ENCODE data around the gene PDE4B. TPM values are rescaled to one million over a fixed set of nuclear protein-coding genes. Genes with fewer than 3 reads are reported as not detected.
A peak's percentile ranks its signal among the peaks of the same experiment; 100 is the strongest.

Gene PDE4B
- total RNA-seq, 1 donor from 2014 or later: 1.2 TPM

- H3F3A ChIP-seq (ENCODE audit: low read depth): peaks cover 7% of the 10 kb centered on the region
- H2AFZ ChIP-seq (replicated peaks): no peak overlapping the region
- H3K27me3 ChIP-seq: no peaks in the 10 kb centered on the region
- H3K36me3 ChIP-seq: no peaks in the 10 kb centered on the region
- H3K4me1 Mint-ChIP-seq: peaks cover 60% of the 10 kb centered on the region
- no peaks in the 10 kb centered on the region for H3K79me2 ChIP-seq (ENCODE audit: low read depth)
- no peaks in the 10 kb centered on the region for H3K9me3 Mint-ChIP-seq
- H3K4me3 ChIP-seq: no peak overlapping the region
- peak overlapping the region; percentile 48 for H3K27ac Mint-ChIP-seq
- H3K27ac ChIP-seq: no peak overlapping the region
- TF ChIP-seq EZH2phosphoT487 (IDR thresholded peaks at IDR 0.05): no peak
- TF ChIP-seq EZH2 (IDR thresholded peaks at IDR 0.05): no peak
- TF ChIP-seq, protein P1, sequence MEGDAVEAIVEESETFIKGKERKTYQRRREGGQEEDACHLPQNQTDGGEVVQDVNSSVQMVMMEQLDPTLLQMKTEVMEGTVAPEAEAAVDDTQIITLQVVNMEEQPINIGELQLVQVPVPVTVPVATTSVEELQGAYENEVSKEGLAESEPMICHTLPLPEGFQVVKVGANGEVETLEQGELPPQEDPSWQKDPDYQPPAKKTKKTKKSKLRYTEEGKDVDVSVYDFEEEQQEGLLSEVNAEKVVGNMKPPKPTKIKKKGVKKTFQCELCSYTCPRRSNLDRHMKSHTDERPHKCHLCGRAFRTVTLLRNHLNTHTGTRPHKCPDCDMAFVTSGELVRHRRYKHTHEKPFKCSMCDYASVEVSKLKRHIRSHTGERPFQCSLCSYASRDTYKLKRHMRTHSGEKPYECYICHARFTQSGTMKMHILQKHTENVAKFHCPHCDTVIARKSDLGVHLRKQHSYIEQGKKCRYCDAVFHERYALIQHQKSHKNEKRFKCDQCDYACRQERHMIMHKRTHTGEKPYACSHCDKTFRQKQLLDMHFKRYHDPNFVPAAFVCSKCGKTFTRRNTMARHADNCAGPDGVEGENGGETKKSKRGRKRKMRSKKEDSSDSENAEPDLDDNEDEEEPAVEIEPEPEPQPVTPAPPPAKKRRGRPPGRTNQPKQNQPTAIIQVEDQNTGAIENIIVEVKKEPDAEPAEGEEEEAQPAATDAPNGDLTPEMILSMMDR (IDR thresholded peaks at IDR 0.05): no peak
- peaks cover 32% of the 10 kb centered on the region for H3K4me1 ChIP-seq
- peaks cover 4% of the 10 kb centered on the region for H3K27me3 Mint-ChIP-seq (ENCODE audit: insufficient read depth, low read depth)
- H3K36me3 Mint-ChIP-seq: peaks cover 8% of the 10 kb centered on the region
- H3K4me2 ChIP-seq: no peak overlapping the region
- no peaks in the 10 kb centered on the region for H4K20me1 ChIP-seq (ENCODE audit: low read depth)
- H3K9ac ChIP-seq: no peak overlapping the region
- no peak overlapping the region for H3K4me3 Mint-ChIP-seq
- no peak for DNase-seq (ENCODE audit: low spot score)
- H3K9me3 ChIP-seq (ENCODE audit: low read depth): no peaks in the 10 kb centered on the region
Measured at GRCh38 chr1:66349242-66349641, 556.5 kb downstream of the PDE4B start.

- Histone ChIP-seq H3K27ac (no peak overlapping the region), H3K9me3 (ENCODE audit: low read depth) (no peaks in the 10 kb centered on the region), H3K79me2 (ENCODE audit: low read depth) (no peaks in the 10 kb centered on the region), H3K27me3 (no peaks in the 10 kb centered on the region), H4K20me1 (ENCODE audit: low read depth) (no peaks in the 10 kb centered on the region), H3F3A (ENCODE audit: low read depth) (peaks cover 7% of the 10 kb centered on the region), H3K4me3 (no peak overlapping the region), H3K36me3 (no peaks in the 10 kb centered on the region), H3K9ac (no peak overlapping the region), H2AFZ (replicated peaks) (no peak overlapping the region), H3K4me2 (peak overlapping the region; percentile 28), H3K4me1 (peaks cover 40% of the 10 kb centered on the region)
- Mint-ChIP-seq H3K27me3 (ENCODE audit: insufficient read depth, low read depth) (peaks cover 2% of the 10 kb centered on the region), H3K9me3 (no peaks in the 10 kb centered on the region), H3K27ac (peak overlapping the region; percentile 84), H3K4me3 (no peak overlapping the region), H3K4me1 (peaks cover 65% of the 10 kb centered on the region), H3K36me3 (peaks cover 6% of the 10 kb centered on the region)
- TF ChIP-seq, protein P1 (IDR thresholded peaks at IDR 0.05): no peak
- TF ChIP-seq EZH2phosphoT487 (IDR thresholded peaks at IDR 0.05) (no peak), EZH2 (IDR thresholded peaks at IDR 0.05) (no peak)
- DNase-seq (ENCODE audit: low spot score): peak; percentile 35
Measured at GRCh38 chr1:66350001-66350547, 557.4 kb downstream of the PDE4B start.

DNA sequence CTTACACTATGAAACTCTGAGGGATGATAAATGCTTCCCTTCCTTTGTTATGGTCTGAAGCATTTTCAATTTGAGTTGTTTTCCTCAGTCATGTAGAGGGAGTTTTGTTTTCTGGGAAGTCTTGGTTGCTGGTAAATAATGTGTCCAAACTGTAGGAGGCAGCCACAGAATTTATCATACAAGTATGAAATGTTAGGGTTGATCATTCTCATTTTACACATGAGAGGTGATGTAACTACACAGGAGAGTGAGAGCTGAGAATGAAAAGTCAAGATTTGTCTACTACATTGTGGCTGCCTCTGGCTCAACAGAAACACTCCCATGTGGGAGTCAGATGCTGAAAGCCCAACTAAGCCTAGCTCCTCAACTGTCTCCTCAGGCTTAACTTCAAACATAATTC is 558.8 kb downstream of the PDE4B start:
- Histone ChIP-seq H3K9me3 (ENCODE audit: low read depth) (no peaks in the 10 kb centered on the region), H2AFZ (replicated peaks) (no peak overlapping the region), H3K4me3 (no peak overlapping the region), H3K79me2 (ENCODE audit: low read depth) (no peaks in the 10 kb centered on the region), H3K4me1 (peaks cover 54% of the 10 kb centered on the region), H3K9ac (no peak overlapping the region), H3K27ac (no peak overlapping the region), H3F3A (ENCODE audit: low read depth) (peaks cover 14% of the 10 kb centered on the region), H3K36me3 (no peaks in the 10 kb centered on the region), H3K27me3 (no peaks in the 10 kb centered on the region), H3K4me2 (no peak overlapping the region), H4K20me1 (ENCODE audit: low read depth) (no peaks in the 10 kb centered on the region)
- Mint-ChIP-seq H3K27me3 (ENCODE audit: insufficient read depth, low read depth) (peaks cover 2% of the 10 kb centered on the region), H3K36me3 (peaks cover 2% of the 10 kb centered on the region), H3K4me3 (peak overlapping the region; percentile 33), H3K9me3 (no peaks in the 10 kb centered on the region), H3K27ac (peak overlapping the region; percentile 93), H3K4me1 (peaks cover 77% of the 10 kb centered on the region)
- TF ChIP-seq, protein P1 (IDR thresholded peaks at IDR 0.05): no peak
- TF ChIP-seq EZH2 (IDR thresholded peaks at IDR 0.05) (no peak), EZH2phosphoT487 (IDR thresholded peaks at IDR 0.05) (no peak)
- DNase-seq (ENCODE audit: low spot score): no peak
